Mesendoderm (in vitro differentiated cells): ENCODE results near the gene CHCHD5.
"Not testable (repeated sequence)": the region's sequence is repeated elsewhere in the genome, so short reads cannot be mapped to it uniquely, and the experiment has no call there.

Source experiments
- DNase-seq: peaks from one replicate; pipeline ENCODE4 v3.0.0; 2013
- H2AK5ac ChIP-seq: 2 replicates; pipeline ENCODE4 v1.6.1; 2013; ENCODE audit warnings: low read length, inconsistent platforms
- H2BK120ac ChIP-seq: 2 replicates; pipeline ENCODE4 v1.6.1; 2013; ENCODE audit warnings: low read depth, mild to moderate bottlenecking, low read length, moderate library complexity, mixed read lengths
- H2BK15ac ChIP-seq: replicated peaks from 2 replicates; pipeline ENCODE4 v1.6.1; 2013; ENCODE audit warnings: low read depth, mild to moderate bottlenecking, moderate library complexity
- H2BK5ac ChIP-seq: 2 replicates; pipeline ENCODE4 v1.6.1; 2013; ENCODE audit warnings: low read length, inconsistent platforms
- H3K18ac ChIP-seq: 2 replicates; pipeline ENCODE4 v1.6.1; 2013; ENCODE audit warnings: mild to moderate bottlenecking, low read length, mixed read lengths
- H3K23ac ChIP-seq: one replicate; pipeline ENCODE4 v1.6.1; 2013; ENCODE audit warnings: low read length
- H3K27ac ChIP-seq: 2 replicates; pipeline ENCODE4 v1.5.1; 2013; ENCODE audit warnings: low read depth, mild to moderate bottlenecking, inconsistent platforms, low read length, moderate library complexity
- H3K27me3 ChIP-seq: 2 replicates; pipeline ENCODE4 v1.6.1; 2013; ENCODE audit warnings: low read length, control low read depth, mild to moderate bottlenecking, inconsistent platforms; ENCODE audit not compliant: insufficient read depth, poor library complexity
- H3K36me3 ChIP-seq: 2 replicates; pipeline ENCODE4 v1.6.1; 2013; ENCODE audit warnings: low read length, inconsistent platforms; ENCODE audit not compliant: control insufficient read depth, insufficient read depth
- H3K4ac ChIP-seq: one replicate; pipeline ENCODE4 v1.6.1; 2013; ENCODE audit warnings: low read depth, mild to moderate bottlenecking, low read length, moderate library complexity
- H3K4me1 ChIP-seq: 2 replicates; pipeline ENCODE4 v1.6.1; 2013; ENCODE audit warnings: low read depth, low read length, inconsistent platforms; ENCODE audit not compliant: control insufficient read depth
- H3K4me2 ChIP-seq: 2 replicates; pipeline ENCODE4 v1.6.1; 2013; ENCODE audit warnings: low read length
- H3K4me3 ChIP-seq: 2 replicates; pipeline ENCODE4 v1.5.1; 2013; ENCODE audit warnings: mild to moderate bottlenecking, low read length
- H3K56ac ChIP-seq: one replicate; pipeline ENCODE4 v1.6.1; 2013; ENCODE audit warnings: low read length
- H3K79me1 ChIP-seq: 2 replicates; pipeline ENCODE4 v1.6.1; 2013; ENCODE audit warnings: low read length, inconsistent platforms
- H3K79me2 ChIP-seq: 2 replicates; pipeline ENCODE4 v1.6.1; 2013; ENCODE audit warnings: mild to moderate bottlenecking, low read length; ENCODE audit not compliant: control insufficient read depth, insufficient read depth
- H3K9ac ChIP-seq: 2 replicates; pipeline ENCODE4 v1.6.1; 2013; ENCODE audit warnings: low read length, inconsistent platforms
- H4K5ac ChIP-seq: one replicate; pipeline ENCODE4 v1.6.1; 2013; ENCODE audit warnings: low read length
- H4K8ac ChIP-seq: one replicate; pipeline ENCODE4 v1.6.1; 2013; ENCODE audit warnings: low read depth, mild to moderate bottlenecking, control low read depth, low read length, moderate library complexity
- WGBS: extraction: QIAGEN DNeasy Blood & Tissue Kit; methylation state at CpG from one replicate; pipeline ENCODE4 v1.1.7; 2013; ENCODE audit warnings: low lambda C conversion rate, missing lambda C conversion rate; ENCODE audit not compliant: insufficient coverage; ENCODE audit errors: extremely low coverage; 5-methylcytosine and 5-hydroxymethylcytosine counted together

Gene CHCHD5

DNA sequence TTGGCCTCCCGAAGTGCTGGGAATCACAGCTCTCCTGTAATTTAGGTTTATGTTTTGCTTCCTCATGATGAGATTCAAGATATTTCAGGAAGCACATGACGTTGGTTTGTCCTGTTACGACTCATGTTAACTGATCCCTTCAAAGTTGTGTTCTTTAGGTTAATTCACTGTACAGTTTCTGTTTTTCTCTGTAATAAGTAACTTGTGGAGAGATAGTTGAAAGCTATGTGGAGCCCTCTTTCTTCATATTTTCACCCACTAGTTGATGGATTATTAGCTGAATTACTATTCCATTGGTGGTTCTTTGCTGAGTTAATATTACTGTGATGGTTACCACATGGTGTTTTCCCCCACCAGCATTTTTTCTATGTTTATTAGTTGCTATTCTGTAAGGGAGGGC is 18.3 kb upstream of the CHCHD5 start:
- Histone ChIP-seq H2AK5ac (no peak overlapping the region), H3K27me3 (no peaks in the 10 kb centered on the region), H2BK15ac (no peak overlapping the region), H4K5ac (no peak overlapping the region), H4K8ac (no peak overlapping the region), H3K56ac (no peak overlapping the region), H3K4me1 (no peaks in the 10 kb centered on the region), H3K79me1 (peaks cover 1% of the 10 kb centered on the region), H3K23ac (no peak overlapping the region), H2BK5ac (no peak overlapping the region), H3K27ac (no peak overlapping the region), H3K79me2 (no peaks in the 10 kb centered on the region), H3K18ac (no peak overlapping the region), H3K4me2 (no peak overlapping the region), H3K9ac (no peak overlapping the region), H3K4me3 (no peak overlapping the region), H3K4ac (no peak overlapping the region), H3K36me3 (peaks cover 15% of the 10 kb centered on the region), H2BK120ac (no peak overlapping the region)
- WGBS: no CpG with 5 or more reads among the region's 3 CpGs
- no peak for DNase-seq

DNA sequence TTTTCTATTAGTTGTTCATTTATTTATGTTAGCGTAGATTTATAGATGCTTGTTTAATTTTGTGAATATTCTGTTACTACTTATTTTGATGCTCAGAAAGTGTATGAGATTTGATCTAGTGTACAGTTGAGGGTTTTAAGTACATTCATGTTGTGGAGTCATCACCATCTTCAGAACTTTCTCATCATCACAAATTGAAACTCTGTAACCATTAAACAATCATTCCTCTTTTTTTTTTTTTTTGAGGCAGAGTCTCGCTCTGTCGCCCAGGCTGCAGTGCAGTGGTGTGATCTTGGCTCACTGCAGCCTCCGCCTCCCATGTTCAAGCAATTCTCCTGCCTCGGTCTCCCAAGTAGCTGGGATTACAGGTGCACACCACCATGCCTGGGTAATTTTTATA is 17.9 kb upstream of the CHCHD5 start:
- not testable (repeated sequence) for H2BK15ac ChIP-seq, H3K23ac ChIP-seq, DNase-seq, H3K27ac ChIP-seq, H3K56ac ChIP-seq, H3K18ac ChIP-seq, H3K9ac ChIP-seq, H2BK5ac ChIP-seq, H2AK5ac ChIP-seq, H3K79me2 ChIP-seq, H3K27me3 ChIP-seq, H3K4me3 ChIP-seq, H2BK120ac ChIP-seq, H3K4me1 ChIP-seq, H3K4me2 ChIP-seq, H4K8ac ChIP-seq, H3K4ac ChIP-seq, H4K5ac ChIP-seq, H3K79me1 ChIP-seq
- no CpG with 5 or more reads among the region's 5 CpGs for WGBS
- H3K36me3 ChIP-seq: peaks cover 15% of the 10 kb centered on the region

- Histone ChIP-seq H3K23ac (no peak overlapping the region), H3K36me3 (peaks cover 17% of the 10 kb centered on the region), H3K56ac (no peak overlapping the region), H3K4me3 (no peak overlapping the region), H2BK5ac (no peak overlapping the region), H3K4ac (no peak overlapping the region), H2AK5ac (no peak overlapping the region), H3K4me2 (no peak overlapping the region), H3K9ac (no peak overlapping the region), H4K8ac (no peak overlapping the region), H3K27me3 (no peaks in the 10 kb centered on the region), H3K79me2 (no peaks in the 10 kb centered on the region), H3K79me1 (peaks cover 1% of the 10 kb centered on the region), H3K4me1 (no peaks in the 10 kb centered on the region), H2BK120ac (no peak overlapping the region), H3K27ac (no peak overlapping the region), H2BK15ac (no peak overlapping the region), H3K18ac (no peak overlapping the region), H4K5ac (no peak overlapping the region)
- no peak for DNase-seq
- WGBS: 100% methylated on average over 3 of the region's 7 CpGs
Observed at GRCh38 chr2:112572005-112572404, 12.4 kb upstream of the CHCHD5 start.

GRCh38 chr2:112577756-112578155 is 6.7 kb upstream of the CHCHD5 start:
- Histone ChIP-seq H3K79me2 (no peaks in the 10 kb centered on the region), H4K8ac (no peak overlapping the region), H3K27me3 (no peaks in the 10 kb centered on the region), H3K4ac (no peak overlapping the region), H3K27ac (no peak overlapping the region), H2BK120ac (no peak overlapping the region), H3K9ac (no peak overlapping the region), H3K4me1 (no peaks in the 10 kb centered on the region), H3K4me2 (no peak overlapping the region), H2AK5ac (no peak overlapping the region), H2BK5ac (no peak overlapping the region), H3K23ac (no peak overlapping the region), H3K18ac (no peak overlapping the region), H4K5ac (no peak overlapping the region), H3K56ac (no peak overlapping the region), H3K4me3 (no peak overlapping the region), H3K36me3 (peaks cover 8% of the 10 kb centered on the region), H3K79me1 (no peaks in the 10 kb centered on the region), H2BK15ac (no peak overlapping the region)
- no CpG with 5 or more reads among the region's 5 CpGs for WGBS
- peak; percentile 42 for DNase-seq

- DNase-seq: no peak
- Histone ChIP-seq H2BK120ac (no peak overlapping the region), H3K4me1 (peaks cover 4% of the 10 kb centered on the region), H3K18ac (no peak overlapping the region), H3K4ac (no peak overlapping the region), H2BK15ac (no peak overlapping the region), H4K8ac (no peak overlapping the region), H3K79me2 (no peaks in the 10 kb centered on the region), H3K23ac (no peak overlapping the region), H3K9ac (no peak overlapping the region), H3K56ac (no peak overlapping the region), H3K4me3 (no peak overlapping the region), H3K36me3 (peaks cover 8% of the 10 kb centered on the region), H3K27me3 (no peaks in the 10 kb centered on the region), H3K79me1 (no peaks in the 10 kb centered on the region), H2BK5ac (no peak overlapping the region), H2AK5ac (no peak overlapping the region), H4K5ac (no peak overlapping the region), H3K4me2 (no peak overlapping the region), H3K27ac (no peak overlapping the region)
Observed at GRCh38 chr2:112579241-112579640, 5.2 kb upstream of the CHCHD5 start.

- WGBS: no CpG with 5 or more reads among the region's 7 CpGs
- no peaks in the 10 kb centered on the region for H3K79me1 ChIP-seq
- H2BK15ac ChIP-seq: no peak overlapping the region
Observed at GRCh38 chr2:112580084-112580483, 4.3 kb upstream of the CHCHD5 start.

More at GRCh38 chr2:112580084-112580483, 4.3 kb upstream of the CHCHD5 start:
- Histone ChIP-seq H4K5ac (no peak overlapping the region), H2BK120ac (no peak overlapping the region), H3K27me3 (no peaks in the 10 kb centered on the region), H3K27ac (no peak overlapping the region), H3K4me2 (no peak overlapping the region), H3K23ac (no peak overlapping the region), H2BK5ac (no peak overlapping the region), H3K4ac (no peak overlapping the region), H2AK5ac (no peak overlapping the region), H3K79me2 (no peaks in the 10 kb centered on the region), H3K4me1 (peaks cover 7% of the 10 kb centered on the region), H4K8ac (no peak overlapping the region), H3K36me3 (peaks cover 4% of the 10 kb centered on the region), H3K18ac (no peak overlapping the region), H3K4me3 (no peak overlapping the region), H3K9ac (no peak overlapping the region), H3K56ac (no peak overlapping the region)
- DNase-seq: no peak
